ENCODE measurements around the gene GRAMD1B. TPM values are rescaled to one million over a fixed set of nuclear protein-coding genes. Genes with fewer than 3 reads are reported as not detected.

GRAMD1B gene
- total RNA-seq, 4 donors from 2014 or later: under 0.01 to 6.5 (median 3.7) TPM

GRCh38 chr11:123480882-123481281 is 50.8 kb downstream of the GRAMD1B start:
- intact Hi-C loops (cut with DNase I; ENCODE audit: low total_unique reads): loop anchor here (10.0 kb wide), 1 partner anchor 176 kb away; no protein-coding TSS in a partner anchor
- Histone ChIP-seq H3K36me3 (no peaks in the 10 kb centered on the region), H3K4me3 (no peak overlapping the region), H3K27ac (no peak overlapping the region), H3K9me3 (no peaks in the 10 kb centered on the region), H3K27me3 (no peaks in the 10 kb centered on the region), H3K4me1 (no peaks in the 10 kb centered on the region)
- TF ChIP-seq POLR2A (IDR thresholded peaks at IDR 0.05): no peak
- TF ChIP-seq, protein P1, sequence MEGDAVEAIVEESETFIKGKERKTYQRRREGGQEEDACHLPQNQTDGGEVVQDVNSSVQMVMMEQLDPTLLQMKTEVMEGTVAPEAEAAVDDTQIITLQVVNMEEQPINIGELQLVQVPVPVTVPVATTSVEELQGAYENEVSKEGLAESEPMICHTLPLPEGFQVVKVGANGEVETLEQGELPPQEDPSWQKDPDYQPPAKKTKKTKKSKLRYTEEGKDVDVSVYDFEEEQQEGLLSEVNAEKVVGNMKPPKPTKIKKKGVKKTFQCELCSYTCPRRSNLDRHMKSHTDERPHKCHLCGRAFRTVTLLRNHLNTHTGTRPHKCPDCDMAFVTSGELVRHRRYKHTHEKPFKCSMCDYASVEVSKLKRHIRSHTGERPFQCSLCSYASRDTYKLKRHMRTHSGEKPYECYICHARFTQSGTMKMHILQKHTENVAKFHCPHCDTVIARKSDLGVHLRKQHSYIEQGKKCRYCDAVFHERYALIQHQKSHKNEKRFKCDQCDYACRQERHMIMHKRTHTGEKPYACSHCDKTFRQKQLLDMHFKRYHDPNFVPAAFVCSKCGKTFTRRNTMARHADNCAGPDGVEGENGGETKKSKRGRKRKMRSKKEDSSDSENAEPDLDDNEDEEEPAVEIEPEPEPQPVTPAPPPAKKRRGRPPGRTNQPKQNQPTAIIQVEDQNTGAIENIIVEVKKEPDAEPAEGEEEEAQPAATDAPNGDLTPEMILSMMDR (IDR thresholded peaks at IDR 0.05): no peak
- no peak for DNase-seq

GRCh38 chr11:123481640-123482039 is 51.6 kb downstream of the GRAMD1B start:
- no peak overlapping the region for H3K4me3 ChIP-seq
- no peak for TF ChIP-seq POLR2A (IDR thresholded peaks at IDR 0.05)
- TF ChIP-seq, protein P1 (IDR thresholded peaks at IDR 0.05): no peak
- no peak for DNase-seq
- H3K9me3 ChIP-seq: no peaks in the 10 kb centered on the region
- no peak overlapping the region for H3K27ac ChIP-seq
- no peaks in the 10 kb centered on the region for H3K4me1 ChIP-seq
- no peaks in the 10 kb centered on the region for H3K27me3 ChIP-seq
- intact Hi-C loops (cut with DNase I; ENCODE audit: low total_unique reads): loop anchor here (10.0 kb wide), 1 partner anchor 177 kb away; no protein-coding TSS in a partner anchor
- no peaks in the 10 kb centered on the region for H3K36me3 ChIP-seq

DNA sequence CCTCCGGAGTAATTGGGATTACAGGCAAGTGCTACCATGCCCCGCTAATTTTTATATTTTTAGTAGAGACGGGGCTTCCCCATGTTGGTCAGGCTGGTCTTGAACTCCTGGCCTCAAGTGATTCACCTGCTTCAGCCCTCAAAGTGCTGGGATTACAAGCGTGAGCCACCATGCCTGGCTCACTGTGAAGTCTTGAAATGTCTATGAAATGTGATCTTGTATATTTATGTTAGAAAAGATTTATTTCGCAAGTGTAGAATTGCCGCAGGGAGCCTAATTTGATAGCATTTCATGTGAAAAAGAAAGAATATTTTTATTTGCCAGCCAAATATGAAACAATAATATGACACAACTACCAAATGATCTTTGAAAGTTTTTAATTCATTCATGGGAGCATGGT is 52.1 kb downstream of the GRAMD1B start:
- H3K9me3 ChIP-seq: no peaks in the 10 kb centered on the region
- H3K27me3 ChIP-seq: no peaks in the 10 kb centered on the region
- H3K36me3 ChIP-seq: no peaks in the 10 kb centered on the region
- no peaks in the 10 kb centered on the region for H3K4me1 ChIP-seq
- no peak for DNase-seq
- intact Hi-C loops (cut with DNase I; ENCODE audit: low total_unique reads): loop anchor here (10.0 kb wide), 1 partner anchor 177 kb away; no protein-coding TSS in a partner anchor
- no peak overlapping the region for H3K27ac ChIP-seq
- TF ChIP-seq POLR2A (IDR thresholded peaks at IDR 0.05): no peak
- TF ChIP-seq, protein P1 (IDR thresholded peaks at IDR 0.05): no peak
- no peak overlapping the region for H3K4me3 ChIP-seq

GRCh38 chr11:123483058-123483457 is 53.0 kb downstream of the GRAMD1B start:
- intact Hi-C loops (cut with DNase I; ENCODE audit: low total_unique reads): loop anchor here (10.0 kb wide), 1 partner anchor 178 kb away; no protein-coding TSS in a partner anchor
- no peaks in the 10 kb centered on the region for H3K27me3 ChIP-seq

GRCh38 chr11:123483466-123483865 is 53.4 kb downstream of the GRAMD1B start:
- Histone ChIP-seq H3K4me1 (no peaks in the 10 kb centered on the region), H3K27ac (no peak overlapping the region), H3K27me3 (no peaks in the 10 kb centered on the region), H3K4me3 (no peak overlapping the region), H3K9me3 (no peaks in the 10 kb centered on the region), H3K36me3 (no peaks in the 10 kb centered on the region)
- no peak for TF ChIP-seq POLR2A (IDR thresholded peaks at IDR 0.05)
- TF ChIP-seq, protein P1 (IDR thresholded peaks at IDR 0.05): no peak
- intact Hi-C loops (cut with DNase I; ENCODE audit: low total_unique reads): loop anchor here (10.0 kb wide), 1 partner anchor 179 kb away; no protein-coding TSS in a partner anchor
- no peak for DNase-seq

More at GRCh38 chr11:123483058-123483457, 53.0 kb downstream of the GRAMD1B start:
- Histone ChIP-seq H3K9me3 (no peaks in the 10 kb centered on the region), H3K27ac (no peak overlapping the region), H3K36me3 (no peaks in the 10 kb centered on the region), H3K4me1 (no peaks in the 10 kb centered on the region), H3K4me3 (no peak overlapping the region)
- DNase-seq: no peak
- TF ChIP-seq POLR2A (IDR thresholded peaks at IDR 0.05): no peak
- TF ChIP-seq, protein P1 (IDR thresholded peaks at IDR 0.05): no peak
